ENCODE results near the gene PRKG1.

The PRKG1 gene

DNA sequence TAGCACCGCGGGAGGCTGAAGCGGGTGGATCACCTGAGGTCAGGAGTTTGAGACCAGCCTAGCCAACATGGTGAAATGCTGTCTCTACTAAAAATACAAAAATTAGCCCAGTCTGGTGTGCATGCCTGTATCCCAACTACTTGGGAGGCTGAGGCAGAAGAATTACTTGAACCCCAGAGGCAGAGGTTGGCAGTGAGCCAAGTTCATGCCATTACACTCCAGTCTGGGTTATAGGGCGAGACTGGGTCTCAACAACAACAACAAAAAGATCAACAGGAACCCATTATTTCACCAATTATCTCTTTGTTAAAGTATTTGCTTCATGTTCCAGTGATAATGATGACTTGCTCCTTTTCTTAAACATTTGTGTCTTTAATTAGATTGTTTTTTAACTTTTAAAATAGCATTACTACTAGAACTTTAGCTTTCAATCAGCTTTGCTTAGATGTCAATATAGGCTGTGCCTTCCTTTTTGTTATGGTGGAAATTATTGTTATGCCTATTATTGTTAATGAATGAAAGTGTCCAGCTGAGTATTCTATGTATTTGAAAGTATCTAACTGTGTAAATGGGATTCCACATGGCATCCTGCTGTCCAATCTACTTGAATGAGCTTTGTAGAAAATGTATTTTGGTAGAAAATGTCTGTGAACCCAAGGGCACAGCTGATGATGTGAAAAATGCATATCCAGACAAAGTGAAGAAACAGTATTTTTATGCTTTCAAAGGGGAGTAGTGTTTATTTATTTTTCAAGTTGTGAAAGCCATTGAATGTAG lies 686.8 kb downstream of the PRKG1 start:
- DNase-seq (ENCODE audit: low read depth in 2 of 2), result no peak

DNA sequence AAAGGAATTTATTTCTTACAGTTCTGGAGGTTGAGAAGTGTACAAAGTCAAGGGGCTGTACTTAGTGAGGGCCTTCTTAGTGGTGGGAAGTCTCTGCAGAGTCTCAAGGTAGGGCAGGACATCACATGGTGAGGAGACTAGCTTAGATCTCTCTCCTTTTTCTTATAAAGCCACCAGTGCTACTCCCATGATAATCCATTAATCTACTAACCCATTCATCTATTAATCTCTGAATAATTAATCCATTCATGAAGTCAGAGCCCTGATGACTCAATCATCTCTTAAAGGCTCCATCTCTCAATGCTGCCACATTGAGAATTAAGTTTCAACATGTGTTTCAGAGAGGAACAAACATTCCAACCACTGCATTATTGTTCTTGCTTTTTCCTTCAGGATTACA lies 689.5 kb downstream of the PRKG1 start:
- DNase-seq (ENCODE audit: low read depth in 2 of 2), result no peak

DNA sequence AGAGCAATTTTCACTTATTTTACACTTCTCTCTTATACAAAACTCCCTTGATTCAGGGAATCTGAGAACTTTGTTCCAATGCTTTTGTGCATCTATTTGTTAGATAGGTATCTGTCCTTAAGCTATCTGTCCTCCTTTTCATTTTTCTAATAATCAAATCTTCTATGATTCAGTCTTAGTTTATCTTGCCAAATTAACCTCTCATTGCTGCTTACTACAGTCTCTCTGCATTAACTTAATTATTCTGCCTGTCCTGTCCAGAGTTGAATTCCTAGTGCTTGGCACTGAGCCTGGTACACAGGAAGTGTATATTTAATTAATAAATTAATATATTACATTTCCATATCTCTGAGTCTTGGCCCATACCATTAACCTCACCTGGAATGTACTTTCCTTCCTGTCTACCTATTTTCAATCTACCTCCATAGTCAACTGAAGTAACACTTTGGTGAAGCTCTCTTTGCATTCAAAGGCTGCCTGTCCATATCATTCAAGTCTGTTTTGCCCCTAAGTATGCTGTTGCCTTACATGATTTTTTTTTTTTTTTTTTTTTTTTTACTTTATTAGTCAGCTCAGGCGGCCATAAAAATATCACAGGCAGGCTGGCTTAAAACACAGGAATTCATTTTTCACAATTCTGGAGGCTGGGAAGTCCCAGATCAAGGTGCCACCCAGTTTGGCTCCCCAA lies 691.1 kb downstream of the PRKG1 start:
- no peak for DNase-seq (ENCODE audit: low read depth in 2 of 2)

DNA sequence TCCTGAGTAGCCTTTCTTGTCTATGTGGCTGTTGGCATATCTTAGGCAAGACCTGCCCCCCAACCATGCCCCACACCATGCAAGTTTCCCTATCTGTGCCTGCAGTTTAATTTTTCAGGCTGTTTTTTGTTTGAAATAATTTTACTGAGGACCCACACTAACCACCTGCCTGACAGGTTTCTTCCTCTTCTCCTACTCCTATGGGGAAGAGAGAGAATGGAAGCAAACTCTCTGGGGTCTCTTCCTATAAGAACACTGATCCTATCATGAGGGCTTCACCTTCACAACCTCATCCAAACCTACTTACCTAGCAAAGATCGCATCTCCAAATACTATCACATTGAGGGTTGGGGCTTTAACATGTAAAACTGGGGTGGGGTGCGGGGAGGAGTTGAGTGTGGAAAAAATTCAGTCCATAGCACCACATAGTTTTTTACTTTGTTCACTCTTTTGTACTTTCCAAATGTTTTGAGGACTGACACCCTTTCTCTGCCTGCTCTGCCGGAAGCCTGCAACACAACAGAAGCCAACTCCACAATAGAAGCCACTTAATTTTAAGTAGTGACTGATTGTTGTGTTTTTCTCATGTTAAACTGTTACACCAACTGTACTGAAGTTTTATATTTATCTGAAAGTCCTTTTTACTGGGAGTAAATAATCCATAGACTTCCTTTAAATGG lies 692.3 kb downstream of the PRKG1 start:
- DNase-seq (ENCODE audit: low read depth in 2 of 2), result no peak

DNA sequence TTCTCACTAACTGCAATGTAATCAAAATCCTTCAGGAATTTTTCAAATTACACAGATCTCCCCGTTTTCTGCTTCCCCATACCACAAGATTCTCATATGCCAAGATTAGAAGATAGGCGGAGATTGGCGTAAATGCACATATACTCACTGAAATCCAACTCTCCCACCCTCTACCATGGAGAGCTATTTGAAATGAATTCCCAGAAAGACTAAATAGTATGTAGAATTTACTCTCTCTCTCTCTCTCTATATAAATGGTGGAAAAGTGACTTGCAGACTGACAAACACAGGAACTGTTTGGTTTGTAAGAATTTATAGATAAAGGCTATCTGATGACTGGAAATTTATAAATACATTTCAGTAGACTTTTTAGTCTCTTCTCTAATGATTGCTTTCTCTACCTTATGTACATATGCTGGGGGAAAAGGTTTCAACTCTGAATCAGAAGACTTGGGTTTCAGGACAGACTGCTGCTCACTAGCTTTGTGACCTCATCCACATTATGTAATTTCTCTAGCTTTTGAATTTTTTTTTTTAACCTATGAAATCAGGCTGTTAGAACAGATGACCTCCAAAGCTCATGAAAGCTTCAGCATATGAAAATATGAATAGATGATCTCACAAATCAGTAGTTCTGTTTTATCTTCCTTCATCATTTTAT lies 692.9 kb downstream of the PRKG1 start:
- no peak for DNase-seq (ENCODE audit: low read depth in 2 of 2)

DNA sequence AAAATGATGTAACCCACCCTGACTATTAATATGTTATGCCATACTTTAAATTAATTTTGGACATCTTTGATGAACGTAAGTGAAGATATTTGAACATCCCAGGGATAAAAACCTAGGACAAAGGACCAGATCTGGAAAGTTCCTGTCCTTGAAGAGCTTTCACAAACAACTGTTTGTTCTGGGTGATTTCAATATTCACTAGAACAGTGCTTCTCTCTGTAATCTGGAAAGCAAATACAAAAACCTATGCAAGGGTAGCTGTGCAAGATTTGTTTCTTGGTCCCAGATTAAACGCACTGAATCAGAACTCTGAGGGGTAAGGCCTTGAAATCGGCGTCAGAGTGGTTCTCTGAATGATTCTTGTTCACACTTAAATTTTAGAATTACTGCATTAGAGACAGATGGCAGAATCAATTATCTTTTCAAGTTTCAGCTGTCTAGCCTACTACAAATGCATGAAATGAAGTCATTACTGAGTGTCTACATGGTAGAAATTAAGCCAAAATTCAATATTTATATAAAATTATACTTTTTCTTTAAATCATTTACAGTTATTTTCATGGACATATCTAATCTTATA lies 694.7 kb downstream of the PRKG1 start:
- DNase-seq (ENCODE audit: low read depth in 2 of 2), result no peak

DNA sequence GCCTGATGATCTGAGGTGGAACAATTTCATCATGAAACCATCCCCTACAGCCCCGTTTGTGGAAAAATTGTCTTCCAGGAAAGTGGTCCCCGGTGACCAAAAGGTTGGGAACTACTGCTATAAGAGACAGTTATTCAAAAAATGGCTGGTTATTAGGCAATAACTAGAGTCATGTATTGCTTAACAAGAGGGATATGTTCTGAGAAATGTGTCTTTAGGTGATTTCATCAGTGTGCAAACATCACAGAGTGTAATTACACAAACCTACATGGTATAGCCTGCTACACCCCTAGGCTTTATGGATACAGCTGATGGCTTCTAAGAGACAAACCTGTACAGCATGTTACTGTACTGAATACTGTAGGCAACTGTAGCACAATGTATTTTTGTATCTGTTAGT lies 696.4 kb downstream of the PRKG1 start:
- DNase-seq (ENCODE audit: low read depth in 2 of 2), result no peak

DNA sequence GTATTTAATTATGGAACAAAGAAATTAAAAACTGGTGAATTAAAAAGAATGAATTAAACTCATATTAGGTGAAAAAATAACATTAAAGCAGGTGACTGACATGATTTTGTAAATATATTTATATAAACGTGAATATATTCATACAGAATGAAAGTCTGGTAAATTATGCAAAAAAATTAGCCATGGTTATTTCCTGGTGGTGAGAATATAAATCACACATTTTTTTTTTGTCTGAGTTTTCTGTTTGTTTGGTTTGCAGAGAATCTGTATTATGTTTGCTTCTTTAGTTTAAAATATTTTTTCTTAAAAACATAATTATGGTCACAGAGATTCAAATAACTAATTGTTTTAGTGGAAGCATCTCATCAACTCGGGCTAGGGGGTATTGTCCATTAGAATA lies 698.1 kb downstream of the PRKG1 start:
- DNase-seq (ENCODE audit: low read depth in 2 of 2), result no peak

DNA sequence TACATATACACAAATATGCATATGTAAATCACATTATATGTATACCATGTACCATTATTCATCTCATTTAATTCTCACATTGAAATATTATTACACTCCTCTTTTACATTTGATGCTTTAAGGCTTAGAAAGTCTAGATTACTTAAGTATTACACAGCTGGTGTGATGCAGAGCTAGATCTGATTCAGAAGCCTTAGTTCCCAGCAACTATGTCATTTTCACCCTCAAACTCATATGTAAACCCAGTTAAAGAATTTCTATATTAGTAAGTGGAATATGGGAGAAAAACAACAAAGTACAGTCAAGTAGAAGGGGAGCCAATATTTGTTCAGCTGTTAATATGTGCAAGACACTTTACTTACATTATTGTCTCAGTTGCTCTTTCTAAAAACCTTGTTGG lies 699.4 kb downstream of the PRKG1 start:
- no peak for DNase-seq (ENCODE audit: low read depth in 2 of 2)

DNA sequence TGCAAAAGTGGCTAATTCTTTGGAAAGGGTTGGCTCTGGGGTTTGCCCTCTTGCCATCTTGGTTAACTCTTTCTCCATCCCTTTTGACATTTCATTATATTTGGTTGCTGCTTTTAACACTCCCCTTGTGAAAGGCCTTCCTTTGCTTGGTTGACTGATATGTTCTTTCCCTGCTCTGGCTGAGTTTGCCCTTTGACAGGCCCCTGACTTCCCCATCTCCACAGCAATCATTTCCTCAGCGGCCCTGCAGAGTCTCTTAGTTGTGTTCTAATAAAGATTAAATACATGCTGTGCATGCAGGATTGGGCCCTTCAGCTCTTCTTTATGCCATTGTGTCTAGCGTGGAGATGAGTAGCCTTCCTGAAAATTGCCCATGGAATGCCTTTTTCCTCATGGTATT lies 709.7 kb downstream of the PRKG1 start:
- DNase-seq (ENCODE audit: low read depth in 2 of 2), result no peak

DNA sequence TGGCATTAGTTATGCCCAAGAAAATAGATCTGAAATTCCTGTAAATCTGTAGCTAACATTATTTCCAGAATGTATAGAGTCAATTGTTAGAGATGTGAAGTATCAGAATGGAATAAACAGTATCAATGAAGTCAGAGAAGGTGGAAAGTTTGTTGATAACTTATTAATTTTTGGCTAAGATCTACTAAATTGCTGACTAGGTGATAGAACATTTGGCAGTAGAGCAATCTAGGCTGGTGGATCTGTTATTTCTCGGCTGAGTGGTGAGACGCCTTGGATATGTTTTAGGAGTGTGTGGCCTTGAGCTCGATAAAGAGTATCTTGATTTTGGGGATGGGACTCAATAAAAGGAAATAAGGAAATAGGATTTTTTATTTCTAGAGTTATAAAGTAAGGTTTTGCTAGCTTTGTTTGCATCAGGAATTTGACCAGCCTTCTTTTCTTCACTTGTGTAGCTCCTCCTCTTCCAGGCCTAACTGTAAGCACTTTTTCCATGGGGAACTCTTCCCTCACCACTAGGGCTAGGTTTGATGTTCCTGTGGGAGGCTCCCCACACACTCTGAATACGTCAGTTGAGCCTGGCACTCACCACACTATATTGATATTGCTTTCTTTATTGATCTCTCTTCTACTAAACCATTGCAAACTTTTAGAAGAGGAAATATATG lies 711.9 kb downstream of the PRKG1 start:
- no peak for DNase-seq (ENCODE audit: low read depth in 2 of 2)

DNA sequence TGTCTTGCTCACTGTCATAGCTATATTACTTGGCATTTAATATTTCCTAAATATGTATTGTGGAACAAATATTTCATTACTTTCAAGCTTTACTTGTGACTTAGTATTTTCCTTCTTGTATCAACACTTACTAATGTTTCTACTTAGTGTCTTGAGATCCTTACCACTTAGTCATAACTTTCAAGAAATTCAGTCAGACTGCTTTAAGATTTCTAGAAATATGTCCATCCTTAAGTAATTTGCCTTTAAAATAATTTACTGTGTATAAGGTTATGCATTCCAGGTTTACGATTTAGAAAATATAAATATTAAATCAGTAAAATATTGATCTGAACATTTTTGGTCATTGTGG lies 712.4 kb downstream of the PRKG1 start:
- DNase-seq (ENCODE audit: low read depth in 2 of 2), result no peak

DNA sequence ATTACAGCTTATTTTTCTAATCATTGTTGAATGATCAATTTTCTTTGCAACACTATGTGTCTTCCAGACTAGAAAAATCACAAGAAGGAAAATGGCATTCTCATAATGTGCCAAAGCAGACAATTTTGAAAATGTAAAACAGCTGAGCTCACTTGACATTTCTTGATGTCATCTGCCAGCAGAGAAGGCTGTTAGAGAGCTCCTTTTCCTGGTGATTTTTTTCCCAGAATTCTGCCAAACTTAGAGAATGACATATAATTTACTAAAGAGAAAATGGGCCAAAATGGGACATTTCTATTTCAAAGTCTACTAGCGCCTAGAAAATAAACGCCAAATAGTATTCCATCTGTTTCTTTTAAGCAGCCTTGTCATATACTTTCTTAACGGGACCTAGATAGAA lies 714.0 kb downstream of the PRKG1 start:
- no peak for DNase-seq (ENCODE audit: low read depth in 2 of 2)

DNA sequence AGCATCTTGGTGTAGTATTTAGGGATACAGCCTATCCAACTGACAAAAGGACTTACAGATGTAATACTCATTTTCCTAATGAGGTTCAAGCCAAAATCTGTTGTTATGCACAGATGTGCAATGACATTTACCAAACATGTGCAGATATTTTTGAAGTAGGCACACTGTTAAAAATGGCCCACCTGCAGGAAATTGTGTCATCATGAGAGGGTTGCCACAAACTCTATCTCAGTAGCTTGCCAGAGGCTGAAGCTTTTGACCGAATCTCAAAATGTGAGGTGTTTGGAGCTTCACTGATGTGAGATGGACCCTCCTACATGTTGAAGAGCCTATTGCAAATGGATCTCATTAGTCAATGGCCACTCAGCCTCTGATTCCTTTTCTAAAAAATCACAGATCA lies 714.8 kb downstream of the PRKG1 start:
- no peak for DNase-seq (ENCODE audit: low read depth in 2 of 2)

DNA sequence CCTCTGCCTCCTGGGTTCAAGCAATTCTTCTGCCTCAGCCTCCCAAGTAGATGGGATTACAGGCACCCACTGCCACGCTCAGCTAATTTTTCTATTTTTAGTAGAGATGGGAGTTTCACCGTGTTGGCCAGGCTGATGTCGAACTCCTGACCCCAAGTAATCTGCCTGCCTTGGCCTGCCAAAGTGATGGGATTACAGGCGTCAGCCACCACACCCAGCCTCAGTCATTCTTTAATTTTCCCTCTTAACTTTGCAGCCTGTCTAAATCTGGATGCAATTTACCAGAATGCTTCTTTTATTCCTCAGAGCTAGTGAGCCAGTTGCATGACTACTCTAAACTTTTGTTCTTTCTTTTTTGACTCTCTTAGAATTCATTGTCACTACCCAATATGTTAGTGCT lies 715.6 kb downstream of the PRKG1 start:
- DNase-seq (ENCODE audit: low read depth in 2 of 2), result no peak

DNA sequence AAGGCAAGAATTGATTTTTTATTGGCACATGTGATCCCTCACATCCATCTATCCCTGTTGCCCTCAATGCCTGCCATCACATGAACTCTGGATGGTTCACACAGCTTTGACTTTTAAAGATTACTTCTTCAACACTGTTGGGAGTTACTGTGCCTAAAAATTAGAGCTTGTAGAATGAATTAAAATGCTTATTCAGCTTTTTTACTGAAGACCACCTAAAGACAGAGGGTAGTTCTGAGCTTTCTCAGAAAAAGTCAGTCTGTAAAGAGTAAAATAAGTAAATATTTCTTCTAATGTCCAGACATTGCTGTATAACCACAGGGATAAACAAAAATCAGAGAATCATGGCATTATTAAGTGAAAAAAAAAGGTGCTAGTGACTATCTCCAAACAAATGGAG lies 718.4 kb downstream of the PRKG1 start:
- no peak for DNase-seq (ENCODE audit: low read depth in 2 of 2)

DNA sequence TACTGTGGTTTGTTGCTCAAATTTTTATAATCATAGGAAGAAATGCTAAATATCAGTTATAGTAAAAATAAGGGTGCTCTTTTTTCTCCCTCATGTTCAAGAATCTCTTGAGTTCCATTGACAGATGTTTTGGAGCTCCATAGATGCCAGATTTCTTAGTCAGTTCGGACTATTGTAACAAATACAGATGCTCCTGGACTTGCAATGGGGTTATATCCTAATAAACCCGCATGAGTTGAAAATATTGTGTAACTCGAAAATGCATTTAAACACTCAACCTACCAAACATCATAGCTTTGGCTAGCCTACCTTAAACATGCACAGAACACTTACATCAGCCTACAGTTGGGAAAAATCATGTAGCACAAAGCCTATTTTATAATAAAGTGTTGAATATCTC lies 725.8 kb downstream of the PRKG1 start:
- no peak for DNase-seq (ENCODE audit: low read depth in 2 of 2)

DNA sequence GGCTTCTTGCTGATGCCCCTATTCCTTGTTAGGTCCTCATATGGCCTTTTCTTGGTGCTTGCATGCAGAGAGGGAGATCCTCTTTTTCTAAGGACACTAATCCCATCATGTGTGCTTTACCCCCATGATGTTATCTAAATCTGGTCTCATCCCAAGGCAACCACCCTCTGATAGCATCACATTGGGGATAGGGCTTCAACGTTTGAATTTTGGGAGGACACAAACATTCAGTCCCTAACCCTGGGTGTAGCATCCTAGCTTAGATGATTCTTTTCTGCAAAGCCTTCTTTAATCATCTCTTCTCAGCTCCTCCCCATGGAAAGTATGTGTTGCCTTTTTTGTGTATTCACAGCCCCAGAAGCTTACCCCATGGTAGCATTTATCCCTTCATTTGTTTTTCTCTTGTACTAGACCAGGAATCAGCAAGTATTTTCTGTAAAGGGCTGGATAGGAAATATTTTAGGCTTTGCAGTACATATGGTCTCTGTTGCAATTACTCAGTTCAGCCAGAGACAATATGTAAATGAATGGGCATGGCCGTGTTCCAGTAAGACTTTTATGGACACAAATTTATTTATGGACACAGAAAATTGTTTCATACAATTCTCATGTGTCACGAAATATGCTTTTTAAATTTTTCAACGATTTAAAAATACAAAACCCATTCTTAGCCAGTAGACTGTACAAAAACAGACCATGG lies 726.6 kb downstream of the PRKG1 start:
- DNase-seq (ENCODE audit: low read depth in 2 of 2), result no peak

DNA sequence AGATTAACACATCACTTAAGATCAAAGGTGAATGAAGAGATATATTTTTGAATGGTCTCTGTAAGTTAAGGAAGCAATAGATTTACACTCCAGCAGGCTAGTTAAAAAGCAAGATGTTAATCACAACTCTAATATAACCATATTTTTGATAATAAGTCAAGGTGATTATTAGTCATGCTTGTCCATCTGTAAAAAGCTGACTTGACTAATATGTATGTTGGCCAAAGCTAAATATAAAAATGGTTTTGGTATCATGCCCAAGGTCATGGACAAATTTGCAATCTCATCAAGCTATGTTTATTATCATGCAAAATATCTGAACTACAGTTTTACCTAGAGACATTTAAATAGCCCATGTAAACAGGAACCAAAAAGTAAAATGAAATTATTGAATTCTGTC lies 727.7 kb downstream of the PRKG1 start:
- DNase-seq (ENCODE audit: low read depth in 2 of 2), result no peak

DNA sequence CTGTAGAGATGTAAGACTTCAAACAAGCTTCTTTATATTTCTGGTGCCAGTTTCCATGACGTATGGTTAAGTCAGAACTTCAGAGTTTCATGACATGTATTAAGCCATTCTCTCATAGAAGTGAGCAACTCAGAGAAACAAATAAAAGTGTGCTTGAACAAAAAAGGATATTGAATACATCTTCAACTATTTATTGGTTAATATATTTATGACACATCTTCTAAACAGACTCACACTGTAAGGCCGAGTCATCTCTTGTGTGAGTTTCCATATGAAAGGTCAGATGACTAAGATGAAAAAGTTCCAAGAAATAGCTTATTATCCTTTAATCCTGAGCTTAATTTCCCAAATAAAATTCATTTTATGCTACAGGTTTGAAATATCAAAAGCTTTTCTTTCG lies 730.6 kb downstream of the PRKG1 start:
- DNase-seq (ENCODE audit: low read depth in 2 of 2), result no peak
